Osteoblast (primary cell): ENCODE data around the gene PDHX. TPM values are rescaled to one million over a fixed set of nuclear protein-coding genes. Genes with fewer than 3 reads are reported as not detected.

Experiments used
- DNase-seq: peaks from one replicate; pipeline ENCODE4 v3.0.0; 2011; ENCODE audit warnings: low spot score, mixed read lengths; ENCODE audit not compliant: insufficient read length; ENCODE audit errors: missing footprints
- H2AFZ ChIP-seq: 2 replicates; pipeline ENCODE4 v1.6.0; 2011; ENCODE audit warnings: mild to moderate bottlenecking, low read length
- H3K27ac ChIP-seq: 2 replicates; pipeline ENCODE4 v1.5.1; 2011; ENCODE audit warnings: mild to moderate bottlenecking, low read depth, low read length, moderate library complexity
- H3K27me3 ChIP-seq: 2 replicates; pipeline ENCODE4 v1.6.0; 2012; ENCODE audit warnings: mild to moderate bottlenecking, control low read depth, inconsistent platforms, low read length, moderate library complexity; ENCODE audit not compliant: insufficient read depth
- H3K36me3 ChIP-seq: 2 replicates; pipeline ENCODE4 v1.5.1; 2011; ENCODE audit warnings: mild to moderate bottlenecking, low read length, control low read depth, moderate library complexity; ENCODE audit not compliant: insufficient read depth
- H3K4me1 ChIP-seq: 2 replicates; pipeline ENCODE4 v1.5.1; 2011; ENCODE audit warnings: mild to moderate bottlenecking, low read length, control low read depth, moderate library complexity; ENCODE audit not compliant: insufficient read depth
- H3K4me2 ChIP-seq: 2 replicates; pipeline ENCODE4 v1.6.0; 2011; ENCODE audit warnings: mild to moderate bottlenecking, low read length; ENCODE audit not compliant: insufficient read depth
- H3K4me3 ChIP-seq: fragments of 200-600 bp; sonication (generic); 3 replicates; pipeline ENCODE4 v1.5.1; 2012; ENCODE audit warnings: mild to moderate bottlenecking, low read length, inconsistent platforms; ENCODE audit not compliant: insufficient read depth
- H3K79me2 ChIP-seq: 2 replicates; pipeline ENCODE4 v1.6.0; 2012; ENCODE audit warnings: mild to moderate bottlenecking, low read length, control low read depth, inconsistent platforms; ENCODE audit not compliant: insufficient read depth
- H3K9me3 ChIP-seq: 2 replicates; pipeline ENCODE4 v1.5.1; 2011; ENCODE audit warnings: low read depth, low read length, control low read depth
- H4K20me1 ChIP-seq: 2 replicates; pipeline ENCODE4 v1.6.0; 2012; ENCODE audit warnings: mild to moderate bottlenecking, low read length, control low read depth; ENCODE audit not compliant: insufficient read depth
- CTCF ChIP-seq: IDR thresholded peaks from 2 replicates; pipeline ENCODE4 v1.5.1; 2011; ENCODE audit warnings: mild to moderate bottlenecking, low read depth, low read length, moderate library complexity; ENCODE audit errors: extremely low read depth
- total RNA-seq: library from RNA; depleted of rRNA; stranded (reverse); fragments of >200 nt; gene quantifications from 2 replicates; pipeline ENCODE4 v1.2.3, GENCODE V29; 2012

PDHX gene
- total RNA-seq, 1 donor: 29.7 TPM

GRCh38 chr11:35034401-35034800, 118.0 kb downstream of the PDHX start:
- Histone ChIP-seq H3K27ac (no peak overlapping the region), H3K4me1 (peaks cover 51% of the 10 kb centered on the region), H2AFZ (no peak overlapping the region), H3K4me3 (no peak overlapping the region), H3K4me2 (no peak overlapping the region), H3K27me3 (no peaks in the 10 kb centered on the region), H3K36me3 (no peaks in the 10 kb centered on the region), H4K20me1 (no peaks in the 10 kb centered on the region), H3K9me3 (no peaks in the 10 kb centered on the region), H3K79me2 (no peaks in the 10 kb centered on the region)
- TF ChIP-seq CTCF: no peak
- no peak for DNase-seq

GRCh38 chr11:35035894-35036408, 119.5 kb downstream of the PDHX start:
- no peak for DNase-seq
- H3K9me3 ChIP-seq: no peaks in the 10 kb centered on the region
- no peaks in the 10 kb centered on the region for H4K20me1 ChIP-seq
- H3K27me3 ChIP-seq: no peaks in the 10 kb centered on the region
- peaks cover 50% of the 10 kb centered on the region for H3K4me1 ChIP-seq
- TF ChIP-seq CTCF: no peak
- no peak overlapping the region for H2AFZ ChIP-seq
- H3K4me3 ChIP-seq: no peak overlapping the region
- peak overlapping the region; percentile 71 for H3K27ac ChIP-seq
- H3K4me2 ChIP-seq: peak overlapping the region; percentile 28
- H3K36me3 ChIP-seq: no peaks in the 10 kb centered on the region
- H3K79me2 ChIP-seq: no peaks in the 10 kb centered on the region

GRCh38 chr11:35036639-35037038, 120.2 kb downstream of the PDHX start:
- no peak for DNase-seq
- Histone ChIP-seq H3K4me3 (no peak overlapping the region), H3K4me2 (peak overlapping the region; percentile 28), H3K4me1 (peaks cover 44% of the 10 kb centered on the region), H3K36me3 (no peaks in the 10 kb centered on the region), H2AFZ (no peak overlapping the region), H3K27me3 (no peaks in the 10 kb centered on the region), H4K20me1 (no peaks in the 10 kb centered on the region), H3K79me2 (no peaks in the 10 kb centered on the region), H3K27ac (peak overlapping the region; percentile 71), H3K9me3 (no peaks in the 10 kb centered on the region)
- no peak for TF ChIP-seq CTCF

GRCh38 chr11:35038211-35038928, 122.0 kb downstream of the PDHX start:
- no peak overlapping the region for H3K27ac ChIP-seq
- peaks cover 37% of the 10 kb centered on the region for H3K4me1 ChIP-seq
- TF ChIP-seq CTCF: no peak
- no peak overlapping the region for H2AFZ ChIP-seq
- H3K4me3 ChIP-seq: no peak overlapping the region
- no peaks in the 10 kb centered on the region for H3K9me3 ChIP-seq
- H4K20me1 ChIP-seq: no peaks in the 10 kb centered on the region
- H3K4me2 ChIP-seq: no peak overlapping the region
- DNase-seq: no peak
- no peaks in the 10 kb centered on the region for H3K79me2 ChIP-seq
- H3K36me3 ChIP-seq: no peaks in the 10 kb centered on the region
- H3K27me3 ChIP-seq: no peaks in the 10 kb centered on the region
